ENCODE data around the gene ST7.
"Not testable (repeated sequence)": the region's sequence is repeated elsewhere in the genome, so short reads cannot be mapped to it uniquely, and the experiment has no call there.

Gene ST7

DNA sequence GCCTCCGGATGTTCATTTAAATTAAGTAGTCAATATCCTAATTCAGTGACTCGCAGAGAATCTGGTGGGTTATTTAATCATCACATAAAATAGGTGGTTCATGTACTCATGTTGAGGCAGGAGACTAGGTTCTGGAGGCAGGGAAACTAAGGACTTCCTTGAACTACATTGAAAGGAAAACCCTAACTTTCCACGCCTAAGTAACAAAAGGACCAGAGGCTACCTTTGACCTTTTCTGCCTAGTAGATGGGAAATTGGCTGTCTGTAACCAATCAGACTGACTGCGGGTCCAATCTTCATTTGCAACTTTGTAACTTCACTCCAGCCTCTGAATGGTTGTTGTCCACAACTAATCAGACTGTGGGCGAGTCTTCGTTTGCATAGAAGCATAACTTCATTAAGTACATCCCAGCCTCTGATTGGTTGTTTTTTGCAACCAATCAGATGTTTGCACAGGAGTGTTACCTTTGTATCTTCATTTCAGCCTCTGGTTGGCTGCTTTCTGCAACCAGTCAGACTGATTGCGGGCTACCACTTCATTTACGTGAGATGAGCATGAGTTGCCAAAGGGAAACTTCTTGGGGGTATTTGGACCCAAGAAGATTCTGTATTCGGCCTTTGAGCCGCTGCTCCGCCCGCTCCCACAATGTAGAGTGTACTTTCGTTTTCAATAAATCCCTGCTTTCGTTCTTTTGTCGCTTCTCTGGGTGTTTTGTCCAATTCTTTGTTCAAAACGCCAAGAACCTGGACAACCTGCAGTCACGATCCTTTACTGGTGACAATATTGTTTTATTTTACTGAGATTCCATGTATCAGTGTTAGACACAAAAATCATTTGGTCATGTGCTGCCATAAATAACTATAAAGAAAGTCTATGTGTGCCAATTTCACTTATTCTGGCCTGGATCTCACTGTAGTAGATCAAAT, 1.7 kb upstream of the ST7 start:
- DNase-seq: no peak

DNA sequence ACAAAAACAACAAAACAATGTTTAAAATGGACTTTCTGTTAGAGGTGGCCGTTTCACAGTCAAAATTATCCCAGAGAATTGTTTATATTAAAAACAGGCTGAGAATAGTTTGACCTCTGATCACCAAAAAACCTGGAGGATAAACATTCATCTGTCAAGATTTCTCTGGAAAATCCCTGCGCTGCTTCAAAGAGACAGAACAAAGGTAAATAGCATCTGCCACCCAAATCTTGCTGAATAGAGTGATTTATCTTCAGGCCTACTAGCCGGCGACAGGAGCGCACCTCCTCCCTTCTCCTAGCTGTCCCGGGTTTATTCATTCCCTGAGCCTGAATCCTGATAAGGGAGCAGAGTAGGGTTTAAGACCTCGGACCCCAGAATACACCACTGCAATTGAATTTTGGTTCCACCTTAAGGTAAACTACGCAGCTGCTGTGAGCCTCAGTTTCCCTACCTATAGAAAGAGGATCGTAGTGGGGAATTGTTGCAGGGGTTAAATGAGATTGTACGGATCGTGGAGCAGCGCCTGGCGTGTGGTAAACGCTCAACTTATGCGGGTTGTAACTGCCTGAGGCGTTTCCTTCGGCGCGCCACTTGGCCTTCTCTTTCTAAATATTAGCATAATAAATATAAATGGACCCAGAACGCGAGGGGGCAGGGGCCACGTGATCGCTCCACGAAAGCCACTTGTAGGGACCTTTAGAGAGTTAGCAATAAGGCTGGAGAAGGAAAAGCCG, 498 bp upstream of the ST7 start:
- no peak for DNase-seq

DNA sequence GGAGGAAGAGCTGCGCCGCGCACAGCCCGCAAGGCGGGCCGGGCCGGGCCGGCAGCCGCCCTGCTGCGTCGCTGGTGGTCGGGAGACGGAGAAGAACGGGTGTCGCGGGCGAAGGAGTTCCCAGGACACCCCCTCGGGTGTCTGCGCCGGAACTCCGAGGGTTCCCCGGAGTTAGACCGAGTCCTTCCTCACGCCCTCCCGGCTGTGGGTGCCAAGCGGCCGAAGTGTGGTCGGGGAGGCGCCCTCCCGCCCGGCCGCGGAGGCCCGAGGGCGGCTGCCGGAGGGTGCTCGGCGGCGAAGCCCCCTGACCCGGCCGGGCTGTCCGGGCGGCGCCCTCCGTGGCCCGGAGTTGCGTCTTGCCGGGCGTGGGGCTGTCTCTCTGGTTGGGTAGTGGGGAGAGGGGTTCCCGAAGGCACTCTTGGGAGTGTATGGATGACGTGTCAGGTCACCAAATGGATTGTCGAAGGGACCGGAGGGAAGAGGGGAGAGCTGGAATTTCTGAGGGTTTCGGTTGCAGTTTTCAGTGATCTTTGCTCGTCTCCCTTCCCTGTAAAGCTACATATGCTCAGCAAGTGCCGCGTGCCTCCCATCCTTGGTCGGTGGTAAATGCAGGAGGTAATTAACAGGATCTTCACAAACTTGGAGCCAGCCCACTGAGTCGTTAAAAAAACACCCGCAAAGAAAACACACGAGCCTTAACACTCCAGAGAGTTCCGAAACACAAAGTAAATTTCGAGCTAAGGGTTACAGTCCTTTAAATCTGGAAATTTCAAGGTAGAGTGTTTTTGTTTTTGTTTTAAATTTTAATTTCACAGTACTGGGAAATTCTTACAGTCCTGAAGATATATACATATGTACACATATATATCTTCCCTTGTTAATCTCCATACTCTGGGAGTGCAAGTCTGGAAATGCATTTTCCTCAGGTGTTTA, 871 bp downstream of the ST7 start:
- peak; percentile 25 to 41 for DNase-seq

DNA sequence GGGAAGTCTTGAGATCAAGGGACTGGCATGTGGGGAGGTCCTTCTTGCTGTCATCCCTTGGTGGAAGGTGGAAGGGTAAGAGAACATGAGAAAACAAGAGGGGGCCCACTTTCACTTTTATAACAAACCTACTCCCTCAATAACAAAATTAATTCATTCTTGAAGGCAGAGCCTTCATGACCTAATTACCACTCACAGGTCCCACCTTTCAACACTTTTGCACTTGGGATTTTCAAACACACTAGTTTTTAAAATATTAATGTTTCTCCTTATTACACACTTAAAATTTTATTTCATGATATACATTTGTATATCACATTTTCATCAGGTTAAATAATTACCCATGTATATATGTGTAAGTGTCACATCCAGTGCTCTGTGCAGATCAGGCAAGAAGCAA, 2.0 kb downstream of the ST7 start:
- no peak for DNase-seq

DNA sequence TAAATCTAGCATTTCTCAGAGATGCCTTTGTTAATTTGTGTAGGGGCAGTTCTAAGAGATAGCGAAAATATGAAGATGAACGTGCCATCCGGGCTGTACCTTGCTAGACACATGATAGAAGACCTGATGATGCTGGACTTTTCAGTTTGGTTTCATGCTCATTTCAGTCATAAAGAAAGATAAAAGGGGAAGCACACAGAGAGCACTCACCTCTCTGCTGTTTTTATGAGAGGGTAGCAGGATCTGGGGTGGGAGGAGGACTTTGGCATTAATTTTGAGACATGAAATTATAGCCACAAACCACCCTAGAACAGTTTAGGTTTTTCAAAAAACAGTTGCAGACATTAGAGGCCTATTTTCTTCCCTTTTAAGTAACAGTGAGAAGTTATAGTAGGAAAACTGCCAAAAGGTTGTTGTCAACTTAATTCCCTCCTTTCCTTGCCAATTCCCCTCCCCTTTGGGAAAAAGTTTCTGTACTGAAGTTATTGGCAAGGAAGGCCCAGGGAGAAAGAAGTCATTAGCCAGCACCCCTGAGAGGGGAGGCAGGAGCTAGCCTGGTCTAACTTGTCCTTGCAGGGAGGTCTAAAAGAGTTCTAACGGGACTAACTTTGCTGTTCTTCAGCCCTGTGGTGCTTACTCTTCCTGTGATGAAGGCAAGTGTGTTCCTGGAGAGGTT, 2.6 kb downstream of the ST7 start:
- DNase-seq: peak in 1 of 2 experiments; percentile 9

DNA sequence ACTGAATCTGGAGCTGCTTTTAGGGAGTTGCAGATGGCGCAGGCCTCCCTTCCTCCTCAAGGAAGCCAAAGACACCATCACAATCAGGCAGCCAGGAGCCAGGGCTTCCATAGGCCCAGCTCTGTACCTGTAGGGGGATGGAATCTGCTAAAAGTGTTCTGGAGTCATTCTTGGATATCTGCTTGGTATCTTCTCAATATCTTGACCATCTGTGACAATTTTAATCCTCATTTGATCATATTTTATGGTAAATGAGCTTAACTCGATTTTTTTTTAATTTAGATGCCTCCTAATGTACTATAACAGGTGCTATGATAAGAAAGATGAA, 3.1 kb downstream of the ST7 start:
- no peak for DNase-seq

DNA sequence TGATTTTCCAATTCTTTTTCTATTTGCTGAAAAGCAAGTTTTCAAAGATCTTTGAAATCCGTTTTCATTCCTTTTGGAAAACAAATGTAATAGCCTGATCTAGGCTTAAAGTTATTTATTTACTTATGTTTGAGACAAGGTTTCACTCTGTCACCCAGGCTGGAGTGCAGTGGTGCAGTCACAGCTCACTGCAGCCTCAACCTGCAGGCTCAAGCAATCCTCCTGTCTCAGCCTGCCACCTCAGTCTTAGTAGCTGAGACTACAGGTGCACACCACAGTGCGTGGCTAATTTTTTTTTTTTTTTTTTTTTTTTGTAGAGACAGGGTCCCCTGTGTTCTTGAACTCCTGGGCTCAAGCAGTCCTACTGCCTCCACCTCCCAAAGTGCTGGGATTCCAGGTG, 4.6 kb downstream of the ST7 start:
- no peak for DNase-seq

DNA sequence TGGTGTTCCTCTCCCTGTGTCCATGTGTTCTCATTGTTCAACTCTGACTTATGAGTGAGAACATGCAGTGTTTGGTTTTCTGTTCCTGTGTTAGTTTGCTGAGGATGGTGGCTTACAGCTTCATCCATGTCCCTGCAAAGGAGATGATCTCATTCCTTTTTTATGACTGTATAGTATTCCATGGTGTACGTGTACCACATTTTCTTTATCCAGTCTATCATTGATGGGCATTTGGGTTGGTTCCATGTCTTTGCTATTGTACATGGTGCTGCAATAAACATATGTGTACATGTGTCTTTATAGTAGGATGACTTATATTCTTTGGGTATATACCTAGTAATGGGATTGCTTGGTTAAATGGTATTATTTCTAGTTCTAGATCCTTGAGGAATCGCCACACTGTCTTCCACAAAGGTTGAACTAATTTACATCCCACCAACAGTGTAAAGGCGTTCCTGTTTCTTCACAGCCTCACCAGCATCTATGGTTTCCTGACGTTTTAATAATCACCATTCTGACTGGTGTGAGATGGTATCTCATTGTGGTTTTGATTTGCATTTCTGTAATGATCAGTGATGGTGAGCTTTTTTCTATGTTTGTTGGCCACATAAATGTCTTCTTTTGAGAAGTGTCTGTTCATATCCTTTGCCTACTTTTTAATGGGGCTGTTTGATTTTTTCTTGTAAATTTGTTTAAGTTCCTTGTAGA, 8.8 kb downstream of the ST7 start:
- not testable (repeated sequence) for DNase-seq

DNA sequence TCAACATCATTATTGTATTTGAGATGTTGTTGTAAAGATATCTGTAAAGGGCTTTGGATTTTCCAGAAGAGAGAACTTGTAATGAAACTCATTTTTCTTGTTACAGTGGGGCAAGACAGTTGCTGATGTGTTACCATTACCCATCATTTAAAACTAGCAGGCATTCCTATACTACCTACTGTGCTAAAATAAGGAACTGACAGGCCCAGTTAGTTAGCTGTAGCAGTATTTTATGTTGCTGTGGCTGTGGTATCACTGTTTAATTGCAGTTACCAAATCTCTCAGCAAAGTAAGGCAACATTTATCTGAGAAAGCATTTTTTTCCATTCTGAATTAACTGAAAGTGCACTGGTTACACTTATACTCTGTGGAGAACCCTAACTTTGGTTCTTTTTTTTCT, 9.9 kb downstream of the ST7 start:
- DNase-seq: no peak

DNA sequence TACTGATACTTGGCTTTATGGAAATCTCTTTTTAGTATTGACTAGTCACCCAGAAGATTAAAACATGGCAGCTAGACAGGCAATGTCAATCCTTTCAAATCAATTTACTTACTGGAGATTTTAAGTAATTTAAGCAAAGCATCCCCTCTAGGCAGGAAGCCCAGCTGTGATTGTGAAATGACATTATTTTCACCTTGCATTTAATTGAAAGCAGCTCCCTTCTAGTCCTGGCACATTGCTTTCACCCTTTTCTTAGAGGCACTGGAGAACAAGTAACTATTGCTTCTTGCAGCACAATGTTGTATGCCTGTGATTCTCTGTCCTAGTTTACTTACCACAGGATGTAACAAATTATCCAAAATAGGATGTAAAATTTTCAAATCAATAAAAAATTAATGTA, 13.3 kb downstream of the ST7 start:
- no peak for DNase-seq

DNA sequence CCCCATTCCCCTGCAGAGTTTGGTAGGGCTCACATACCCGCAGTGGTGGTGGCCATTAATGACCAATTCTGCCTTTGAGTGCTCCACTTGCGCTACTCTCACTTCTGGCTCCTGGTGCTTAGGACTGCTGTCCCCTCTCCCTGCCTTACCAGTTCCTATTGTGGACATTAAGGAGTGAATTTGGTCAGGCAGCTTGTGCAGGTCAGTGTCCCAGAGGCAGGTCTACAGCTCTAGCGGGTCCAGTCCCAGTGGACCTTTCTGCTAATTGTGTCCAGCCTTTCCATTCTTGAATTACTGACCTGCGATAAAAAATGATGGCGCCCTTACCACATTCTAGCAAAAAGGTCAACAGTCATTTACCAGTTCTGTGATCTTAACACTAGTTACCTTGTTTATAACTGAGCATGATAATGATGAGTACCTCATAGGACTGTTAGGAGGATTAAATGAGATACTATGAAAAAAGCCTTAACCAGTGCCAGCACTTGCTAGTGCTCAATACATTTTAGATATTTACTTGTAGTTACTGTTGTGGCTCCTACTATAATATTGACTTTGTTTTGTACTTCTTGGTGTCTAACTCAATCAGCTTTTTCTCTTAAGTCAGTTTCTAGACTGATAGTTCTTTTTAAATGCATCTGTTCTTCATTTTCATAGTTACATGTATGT, 14.1 kb downstream of the ST7 start:
- DNase-seq: no peak

DNA sequence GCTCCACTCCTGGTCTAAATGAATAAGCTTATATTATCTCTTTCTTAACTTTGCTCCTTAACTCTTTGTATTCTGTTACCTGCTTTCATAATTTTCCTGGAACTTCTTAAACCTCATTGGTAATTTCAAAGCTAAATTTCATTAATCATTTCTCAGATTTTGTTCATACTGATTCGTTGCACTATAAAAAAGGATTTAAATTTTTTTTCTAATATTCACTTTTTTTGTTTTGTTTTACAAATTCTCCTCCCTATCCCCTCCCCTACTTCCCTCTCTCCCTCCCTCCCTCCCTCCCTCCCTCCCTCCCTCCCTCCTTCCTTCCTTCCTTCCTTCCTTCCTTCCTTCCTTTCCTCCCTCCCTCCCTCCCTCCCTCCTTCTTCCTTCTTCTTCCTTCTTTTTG, 14.7 kb downstream of the ST7 start:
- DNase-seq: no peak

DNA sequence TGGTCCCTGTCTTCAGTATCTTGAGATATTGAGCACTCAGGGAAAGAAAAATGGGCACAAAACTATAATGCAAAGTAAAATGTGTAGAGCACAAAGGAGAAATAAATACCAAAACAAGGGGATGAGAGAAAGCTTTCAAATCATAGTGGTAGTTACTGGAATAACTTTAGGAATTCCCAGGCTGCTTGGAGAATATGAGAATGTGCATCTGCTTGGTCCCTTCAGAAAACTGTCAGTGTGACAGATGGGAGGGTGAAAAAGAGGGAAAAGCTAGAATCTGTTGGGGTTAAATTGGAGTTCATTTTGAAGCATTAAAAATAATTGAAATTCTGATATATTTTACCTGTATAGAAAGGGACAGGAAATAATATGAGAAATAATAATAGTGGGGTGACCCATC, 15.3 kb downstream of the ST7 start:
- no peak for DNase-seq

DNA sequence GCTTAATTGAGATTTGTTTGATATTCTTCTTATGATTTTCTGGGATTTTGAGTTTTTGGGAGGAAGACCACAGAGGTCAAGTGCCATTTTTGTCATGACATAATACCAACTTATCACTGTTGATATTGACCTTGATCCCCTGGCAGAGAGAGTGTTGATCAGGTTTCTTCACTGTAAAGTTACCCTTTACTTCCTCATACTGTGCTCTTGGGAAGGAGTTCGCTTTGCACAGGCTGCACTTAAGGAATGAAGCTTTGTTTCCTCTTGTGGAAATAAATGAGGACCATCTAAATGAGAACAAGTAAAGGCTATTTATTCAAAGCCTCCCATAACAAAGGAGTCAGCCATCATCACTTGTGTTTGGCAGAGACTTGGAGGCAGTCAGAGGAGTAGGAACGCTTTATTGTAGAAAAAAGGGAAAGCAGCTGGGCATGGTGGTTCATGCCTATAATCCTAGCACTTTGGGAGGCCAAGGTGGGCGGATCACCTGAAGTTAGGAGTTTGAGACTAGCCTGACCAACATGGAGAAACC, 16.1 kb downstream of the ST7 start:
- DNase-seq: no peak

DNA sequence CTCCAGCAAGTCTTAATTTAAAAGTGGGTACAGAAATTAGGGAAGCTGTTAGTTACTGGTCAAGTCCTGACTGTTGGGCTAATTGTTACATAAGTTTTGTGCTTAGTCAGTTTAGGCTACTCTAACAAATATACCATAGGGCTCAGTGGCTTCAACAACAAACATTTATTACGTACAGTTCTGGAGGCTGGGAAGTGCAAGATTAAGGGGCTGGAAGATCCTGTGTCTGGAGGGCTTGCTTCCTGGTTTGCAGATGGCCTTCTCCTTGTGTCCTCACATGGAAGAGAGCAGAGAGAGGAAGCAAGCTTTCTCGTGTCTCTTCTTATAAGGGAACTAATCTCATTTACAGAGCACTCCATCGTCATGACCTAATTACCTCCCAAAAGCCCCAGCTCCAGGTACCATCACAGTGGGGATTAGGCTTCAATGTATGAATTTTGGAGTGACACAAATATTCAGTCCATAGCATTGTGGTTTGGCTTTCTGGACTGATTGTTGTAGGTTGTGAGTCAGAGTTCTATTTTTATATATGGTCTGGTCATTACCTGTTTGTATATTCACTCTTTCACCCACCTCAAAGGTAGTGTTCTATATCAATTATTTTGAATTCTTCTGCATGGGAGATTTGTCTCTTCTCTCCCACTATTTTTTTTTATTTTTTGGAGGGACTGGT, 17.1 kb downstream of the ST7 start:
- no peak for DNase-seq

DNA sequence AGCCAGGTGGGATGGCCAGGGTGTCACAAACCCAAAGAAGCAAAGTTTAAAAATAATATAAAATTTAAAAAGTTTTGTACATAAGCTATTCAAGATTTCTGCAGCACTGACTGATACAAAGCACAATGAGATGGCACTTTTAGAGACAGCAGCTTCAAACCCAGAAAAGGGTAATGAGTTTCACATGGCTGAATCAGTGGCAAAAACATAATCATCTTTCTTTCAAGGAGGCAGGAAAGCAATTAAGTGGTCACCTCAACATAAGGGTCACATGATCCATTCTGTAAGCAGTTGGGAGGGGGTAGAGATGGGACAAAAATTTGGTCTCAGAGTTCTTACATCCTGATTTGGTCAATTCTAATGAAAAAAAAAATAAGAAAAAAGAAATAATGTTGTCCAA, 17.9 kb downstream of the ST7 start:
- not testable (repeated sequence) for DNase-seq

DNA sequence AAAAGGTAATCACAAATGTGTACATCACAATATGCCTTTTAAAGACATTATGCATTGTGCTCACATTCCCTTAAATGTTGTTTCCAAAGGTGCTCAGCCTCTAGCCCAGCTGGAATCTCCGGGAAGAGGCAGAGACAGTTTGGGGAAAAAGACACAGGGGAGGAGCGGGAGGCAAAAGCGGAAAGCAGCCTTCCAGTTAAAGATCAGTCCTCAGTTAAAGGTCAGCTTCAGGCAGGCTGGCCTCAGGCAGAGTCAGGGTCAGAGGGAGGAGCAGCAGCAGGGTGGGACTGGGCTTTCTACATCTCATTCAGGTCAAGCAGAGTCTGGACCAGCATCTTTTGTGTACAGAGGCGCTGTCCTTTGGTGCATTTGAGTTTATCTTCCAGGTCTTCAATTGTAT, 18.6 kb downstream of the ST7 start:
- no peak for DNase-seq

DNA sequence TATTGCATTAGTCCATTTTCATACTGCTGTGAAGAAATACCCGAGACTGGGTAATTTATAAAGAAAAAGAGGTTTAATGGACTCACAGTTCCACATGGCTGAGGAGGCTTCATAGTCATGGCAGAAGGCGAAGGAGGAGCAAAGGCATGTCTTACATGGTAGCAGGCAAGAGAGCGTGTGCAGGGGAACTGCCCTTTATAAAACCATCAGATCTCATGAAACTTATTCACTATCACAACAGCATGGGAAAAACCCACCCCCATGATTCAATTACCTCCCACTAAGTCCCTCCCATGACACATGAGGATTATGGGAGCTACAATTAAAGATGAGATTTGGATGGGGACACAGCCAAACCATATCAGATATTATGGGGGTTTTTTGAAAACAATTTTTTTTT, 21.7 kb downstream of the ST7 start:
- not testable (repeated sequence) for DNase-seq

DNA sequence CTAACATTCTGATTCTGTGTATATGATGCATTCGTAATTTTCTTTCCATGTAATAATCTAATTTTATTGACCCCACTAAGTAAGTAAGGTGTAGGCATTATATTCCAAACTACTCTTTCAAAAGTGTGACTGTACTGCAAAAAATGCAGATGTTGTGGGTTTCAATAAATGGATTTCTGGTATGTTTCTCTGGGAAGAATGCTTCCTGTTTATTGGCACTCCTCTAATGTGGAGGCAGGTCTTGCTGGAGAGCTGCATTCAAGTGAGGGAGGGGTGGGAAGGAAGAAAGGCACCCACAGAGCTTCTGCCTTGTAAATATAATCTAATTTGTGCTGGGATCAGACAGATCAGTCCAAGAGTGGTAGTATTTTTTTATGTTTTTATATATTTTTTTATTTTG, 23.9 kb downstream of the ST7 start:
- DNase-seq: no peak

DNA sequence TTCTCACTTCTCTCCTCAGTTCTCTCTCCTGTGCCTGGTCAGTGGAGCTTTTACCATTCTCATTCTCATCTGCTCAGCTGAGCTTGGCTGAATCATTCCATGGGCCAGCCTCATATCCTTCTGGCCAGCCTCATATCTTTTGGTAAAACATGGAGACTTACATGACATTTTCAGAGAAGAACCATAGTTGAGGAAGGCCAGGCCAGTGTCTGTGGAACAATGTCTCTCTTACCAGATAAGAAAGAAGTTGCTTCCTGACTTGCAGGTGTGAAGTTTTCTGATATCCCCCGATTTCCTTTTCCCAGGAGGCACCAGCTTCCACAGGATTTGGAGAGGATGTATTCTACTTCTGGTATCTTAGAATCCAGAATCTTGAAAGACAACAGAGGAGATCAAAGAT, 24.7 kb downstream of the ST7 start:
- no peak for DNase-seq

DNA sequence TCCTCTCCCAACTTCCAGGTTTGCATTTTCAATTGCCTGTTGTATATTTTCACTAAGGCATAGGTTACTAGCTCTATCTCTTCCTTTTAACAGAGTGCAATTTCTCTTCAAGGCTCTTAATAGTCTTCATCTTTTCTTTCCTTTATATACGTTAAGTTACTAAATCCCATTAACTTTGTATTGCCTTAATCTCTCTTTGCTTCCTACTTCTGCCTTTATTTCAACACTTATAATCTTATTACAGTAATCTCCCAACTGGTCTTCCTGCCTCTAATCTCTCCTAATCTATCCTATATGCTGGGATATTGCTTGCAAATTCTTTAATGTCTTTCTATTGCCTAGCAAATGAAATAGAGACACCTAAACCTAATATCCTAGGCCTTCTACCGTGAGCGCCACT, 26.1 kb downstream of the ST7 start:
- DNase-seq: no peak

All from activated CD4-positive, alpha-beta T cell treated with anti-CD3 and anti-CD28 coated beads, Interleukin-2, amount 50 U/mL, for 48 hours (primary cell).